SK-N-SH (cell line): ENCODE results near the gene TMEM114.

Source experiments
- CTCF ChIP-seq: fragments of 200-600 bp; sonication (generic); IDR thresholded peaks from 2 replicates; pipeline ENCODE4 v1.6.1; 2017; ENCODE audit warnings: antibody characterized with exemption, mild to moderate bottlenecking, moderate library complexity
- EP300 ChIP-seq, 2 experiments: IDR thresholded peaks; 2 replicates each; pipeline versions ENCODE4 v1.4.0 to v1.6.1; 2012; ENCODE audit warnings: borderline replicate concordance in 1 of 2, low read depth in 1 of 2, low read length in 1 of 2
- MXI1 ChIP-seq: IDR thresholded peaks from 2 replicates; pipeline ENCODE4 v1.6.1; 2012; ENCODE audit warnings: mild to moderate bottlenecking, low read depth, low read length, improper control_type of control experiment
- YY1 ChIP-seq: IDR thresholded peaks from 2 replicates; pipeline ENCODE4 v1.4.0; 2012; ENCODE audit warnings: low read depth, mild to moderate bottlenecking

- no peak for TF ChIP-seq CTCF
- no peak for TF ChIP-seq YY1
- TF ChIP-seq MXI1, result no peak
- TF ChIP-seq EP300 (IDR thresholded peaks at IDR 0.05; ENCODE audit: borderline replicate concordance in 1 of 2, low read depth in 1 of 2, low read length in 1 of 2), result no peak
Observed at GRCh38 chr16:8572063-8572918, 18.0 kb downstream of the TMEM114 start.
